Activated T-cell treated with anti-CD3 and anti-CD28 coated beads, Interleukin-2, amount 50 U/mL, for 48 hours (primary cell): ENCODE results near the gene C11orf54.
"Not testable (repeated sequence)": the region's sequence is repeated elsewhere in the genome, so short reads cannot be mapped to it uniquely, and the experiment has no call there.

Experiments used
- DNase-seq, 2 experiments: peaks; one replicate each; pipeline ENCODE4 v3.0.0-alpha.2; 2020

Gene C11orf54

DNA sequence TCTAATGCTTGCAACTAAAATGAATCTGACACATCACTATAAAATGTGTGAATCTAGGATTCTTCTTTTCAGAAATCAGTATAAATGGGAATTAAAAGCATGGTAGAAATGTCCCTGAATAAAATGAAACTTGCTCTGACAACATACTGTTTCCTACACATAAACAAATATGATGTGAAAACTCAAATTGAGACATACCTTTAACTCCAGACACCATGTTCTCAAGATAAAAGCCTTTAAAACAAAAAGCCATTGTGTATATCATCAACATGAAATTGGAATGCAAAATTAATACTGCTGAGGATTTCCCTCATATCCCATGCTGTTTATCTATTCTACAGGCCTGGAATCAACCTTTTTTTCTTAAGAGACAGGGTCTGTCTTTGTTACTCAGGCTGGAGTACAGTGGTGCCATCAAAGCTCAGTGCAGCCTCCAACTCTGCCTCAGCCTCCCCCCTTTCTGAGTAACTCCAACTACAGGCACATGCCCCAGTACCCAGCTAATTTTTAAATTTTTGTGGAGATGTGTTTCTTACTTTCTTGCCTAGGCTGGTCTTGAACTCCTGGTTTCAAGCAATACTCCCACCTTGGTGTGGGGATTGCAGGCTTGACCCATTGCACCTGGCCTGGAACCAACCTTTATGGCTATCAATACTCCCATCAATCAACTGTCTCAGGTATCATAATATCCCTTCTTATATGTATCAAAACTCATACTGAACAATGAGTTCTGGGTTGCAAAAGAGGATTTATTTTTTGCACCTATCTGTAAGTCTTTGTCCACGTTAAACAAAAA lies 6.8 kb upstream of the C11orf54 start:
- no peak for DNase-seq

- no peak for DNase-seq
These were observed 5.8 kb upstream of the C11orf54 start for GRCh38 chr11:93735627-93736026.

- no peak for DNase-seq
These were observed 5.3 kb upstream of the C11orf54 start for GRCh38 chr11:93736129-93736528.

DNA sequence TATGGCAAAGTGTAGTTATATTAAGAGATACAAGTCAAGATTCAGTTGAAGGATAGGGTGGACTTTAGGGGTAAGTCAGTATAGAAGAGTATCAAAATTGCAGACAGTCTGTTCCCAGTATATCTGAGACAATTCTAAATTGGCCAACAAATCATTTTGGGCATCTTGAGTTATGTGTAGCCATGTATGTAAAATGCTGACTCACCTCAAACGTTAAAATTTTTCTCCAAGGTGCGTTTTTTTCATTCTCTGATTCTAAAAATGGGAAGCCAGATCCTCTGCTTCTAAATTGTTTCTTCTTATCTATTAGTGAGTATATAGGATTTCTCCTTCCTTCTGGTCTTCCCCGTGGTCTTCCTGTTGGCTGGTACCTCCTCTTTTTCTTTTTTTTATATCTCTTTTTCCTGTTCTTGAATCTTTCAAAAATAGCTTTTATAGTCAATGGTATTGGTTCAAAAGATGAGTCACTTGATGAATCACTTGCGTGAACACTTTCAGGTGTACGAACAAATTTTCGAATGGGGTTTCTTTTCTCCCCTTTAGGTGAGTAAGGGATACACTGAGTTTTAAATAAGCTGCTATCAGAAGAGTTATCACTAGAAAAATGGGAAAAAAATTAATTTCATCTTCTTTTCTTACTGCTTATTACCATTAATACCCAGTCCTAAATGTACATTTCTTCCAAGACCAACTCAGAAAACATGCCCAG lies 3.4 kb upstream of the C11orf54 start:
- DNase-seq, result no peak

DNA sequence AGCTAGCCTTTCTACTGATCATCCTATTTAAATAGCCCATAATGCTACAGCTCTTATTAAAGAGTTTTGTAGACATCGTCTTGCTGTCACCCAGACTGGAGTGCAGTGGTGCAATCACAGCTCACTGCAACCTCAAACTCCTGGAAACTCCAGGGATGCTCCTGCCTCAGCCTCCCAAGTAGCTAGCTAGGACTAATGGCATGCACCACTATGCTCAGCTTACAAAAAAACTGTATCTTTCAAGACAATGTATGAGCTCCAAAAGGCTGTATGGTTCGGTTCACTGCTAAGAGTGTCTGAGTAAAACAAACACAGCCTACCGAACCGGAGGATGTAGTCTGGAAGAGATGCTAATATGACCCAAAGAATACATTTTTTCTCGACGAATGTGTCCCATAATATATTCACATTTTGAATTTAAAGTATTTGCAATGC lies 2.8 kb upstream of the C11orf54 start:
- DNase-seq, result peak; percentile 35 to 37

DNA sequence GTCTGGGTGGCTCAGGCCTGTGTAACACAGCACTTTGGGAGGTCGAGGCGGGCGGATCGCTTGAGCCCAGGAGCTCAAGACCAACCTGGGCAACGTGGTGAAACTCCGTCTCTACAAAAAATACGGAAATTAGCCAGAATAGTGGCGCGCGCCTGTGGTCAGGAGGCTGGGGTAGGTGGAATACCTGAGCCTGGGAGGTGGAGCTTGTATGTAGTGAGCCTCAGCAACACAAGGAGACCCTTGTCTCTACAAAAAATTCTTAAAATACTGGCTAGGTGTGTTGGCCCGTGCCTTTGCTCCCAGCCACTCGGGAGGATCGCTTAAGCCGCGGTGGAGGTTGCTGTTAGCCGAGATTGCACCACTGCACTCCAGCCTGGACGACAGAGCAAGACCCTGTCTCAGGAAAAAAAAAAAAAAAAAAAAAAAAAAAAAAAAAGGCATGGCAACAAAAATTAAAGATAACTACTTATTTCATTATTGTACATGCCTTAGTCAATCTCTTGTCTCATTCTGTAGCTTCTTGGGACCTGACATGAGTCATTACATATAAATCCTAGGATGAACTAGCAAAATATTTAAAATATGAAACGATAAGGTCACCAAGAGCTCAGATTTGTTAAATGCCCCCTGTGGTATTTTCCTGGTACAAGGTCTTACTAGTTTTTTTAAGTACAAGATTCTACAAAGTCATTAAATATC lies 1.3 kb upstream of the C11orf54 start:
- peak; percentile 67 to 70 for DNase-seq

DNA sequence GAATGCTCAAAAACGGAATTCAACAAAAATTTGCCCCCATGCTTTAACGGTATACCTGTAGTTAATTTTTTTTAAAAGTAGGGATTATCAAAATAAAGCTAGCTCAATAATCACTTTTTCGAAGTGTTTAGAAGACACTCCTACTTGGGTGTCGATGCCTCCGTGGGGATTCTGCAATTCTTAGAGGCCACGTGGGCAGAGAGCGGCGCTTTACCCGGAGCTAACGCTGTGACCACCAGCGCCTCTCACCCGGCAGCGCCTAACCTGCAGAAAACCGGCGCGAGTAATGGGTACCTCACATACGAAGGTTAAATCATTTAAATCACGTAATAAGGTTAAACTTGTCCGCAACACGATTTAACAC lies 760 bp upstream of the C11orf54 start:
- DNase-seq, result peak in 1 of 2 experiments; percentile 74

- DNase-seq, result no peak
These were observed 382 bp downstream of the C11orf54 start for GRCh38 chr11:93741882-93742226.

- no peak for DNase-seq
These were observed 1.8 kb downstream of the C11orf54 start for GRCh38 chr11:93743291-93743690.

- DNase-seq, result no peak
These were observed 3.2 kb downstream of the C11orf54 start for GRCh38 chr11:93744669-93745004.

GRCh38 chr11:93745005-93745755 lies 3.7 kb downstream of the C11orf54 start:
- DNase-seq, result not testable (repeated sequence)

- no peak for DNase-seq
These were observed 4.6 kb downstream of the C11orf54 start for GRCh38 chr11:93746101-93746500.

- DNase-seq, result no peak
These were observed 5.7 kb downstream of the C11orf54 start for GRCh38 chr11:93747122-93747521.

- no peak for DNase-seq
These were observed 9.5 kb downstream of the C11orf54 start for GRCh38 chr11:93751001-93751400.

DNA sequence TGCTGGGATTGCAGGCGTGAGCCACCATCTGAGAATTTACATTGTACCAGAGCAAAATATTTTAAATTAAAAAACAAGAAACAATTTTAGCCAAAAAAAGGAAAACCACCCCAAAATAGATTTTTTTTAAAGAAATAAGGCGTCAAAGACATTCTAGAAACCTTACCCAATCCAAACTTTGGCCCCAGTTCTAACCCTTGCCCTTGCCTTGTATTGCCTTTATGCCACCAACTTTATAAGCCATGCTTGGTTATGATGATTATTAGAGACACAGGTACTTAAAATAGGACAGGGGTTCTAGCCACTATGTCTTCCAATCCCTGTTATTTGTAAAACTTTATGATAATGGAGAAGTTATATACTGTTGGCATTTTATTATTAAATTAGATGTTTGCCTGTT lies 11.8 kb downstream of the C11orf54 start:
- DNase-seq, result no peak

GRCh38 chr11:93756748-93757147 lies 15.3 kb downstream of the C11orf54 start:
- no peak for DNase-seq

GRCh38 chr11:93757301-93757700 lies 15.8 kb downstream of the C11orf54 start:
- DNase-seq, result no peak

DNA sequence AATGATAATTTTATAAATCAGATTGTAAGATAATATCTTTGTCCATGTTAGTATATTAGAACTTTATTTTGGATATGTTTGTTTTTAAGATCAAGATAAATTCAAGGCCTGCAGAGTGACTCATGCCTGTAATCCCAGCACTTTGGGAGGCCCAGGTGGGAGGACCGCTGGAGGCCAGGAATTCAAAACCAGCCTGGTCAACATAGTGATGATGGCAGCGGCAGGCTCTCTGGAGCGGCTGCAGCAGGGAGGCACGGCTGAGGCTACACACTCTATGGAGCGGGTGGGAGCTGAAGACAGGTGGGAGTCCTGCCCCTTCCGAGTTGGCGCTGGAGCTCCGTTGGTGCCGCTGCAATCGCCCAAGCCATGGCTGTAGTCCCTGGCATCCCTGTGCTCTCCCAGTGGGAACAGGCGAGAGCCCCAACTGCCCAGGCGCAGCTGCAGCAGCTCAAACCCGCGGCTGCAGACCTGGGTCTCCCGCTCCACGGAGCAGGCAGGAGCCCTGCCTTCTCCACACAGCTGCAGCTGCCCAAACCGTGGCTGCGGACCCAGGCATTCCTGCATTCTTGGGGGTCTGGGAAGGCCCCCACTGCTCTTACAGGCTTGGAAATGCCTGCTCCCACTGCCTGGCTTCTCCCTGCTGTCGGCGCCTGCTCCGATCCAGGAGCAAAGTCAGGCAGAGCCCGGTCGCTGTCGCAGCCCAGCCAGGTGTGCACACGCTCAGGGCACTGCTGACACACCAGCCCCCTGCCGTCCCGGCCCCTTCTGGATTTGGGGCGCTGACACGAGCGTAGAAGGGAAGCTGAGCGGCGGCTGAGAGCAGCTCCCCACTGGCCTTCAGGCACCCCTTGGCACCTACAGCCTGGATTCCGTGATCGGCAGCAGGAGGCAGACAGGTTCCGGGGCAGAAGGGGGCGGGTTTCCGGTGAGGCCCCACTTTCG lies 16.7 kb downstream of the C11orf54 start:
- no peak for DNase-seq

DNA sequence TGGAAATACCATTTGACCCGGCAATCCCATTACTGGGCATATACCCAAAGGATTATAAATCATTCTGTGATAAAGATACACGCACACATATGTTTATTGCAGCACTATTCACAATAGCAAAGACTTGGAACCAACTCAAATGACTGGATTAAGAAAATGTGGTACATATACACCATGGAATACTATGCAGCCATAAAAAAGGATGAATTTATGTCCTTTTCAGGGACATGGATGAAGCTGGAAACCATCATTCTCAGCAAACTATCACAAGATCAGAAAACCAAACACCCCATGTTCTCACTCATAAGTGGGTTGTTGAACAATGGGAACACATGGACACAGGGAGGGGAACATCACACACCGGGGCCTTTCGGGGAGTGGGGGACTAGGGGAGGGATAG lies 17.7 kb downstream of the C11orf54 start:
- DNase-seq, result not testable (repeated sequence)

- no peak for DNase-seq
These were observed 20.4 kb downstream of the C11orf54 start for GRCh38 chr11:93761910-93762309.

- no peak for DNase-seq
These were observed 24.1 kb downstream of the C11orf54 start for GRCh38 chr11:93765551-93765950.

DNA sequence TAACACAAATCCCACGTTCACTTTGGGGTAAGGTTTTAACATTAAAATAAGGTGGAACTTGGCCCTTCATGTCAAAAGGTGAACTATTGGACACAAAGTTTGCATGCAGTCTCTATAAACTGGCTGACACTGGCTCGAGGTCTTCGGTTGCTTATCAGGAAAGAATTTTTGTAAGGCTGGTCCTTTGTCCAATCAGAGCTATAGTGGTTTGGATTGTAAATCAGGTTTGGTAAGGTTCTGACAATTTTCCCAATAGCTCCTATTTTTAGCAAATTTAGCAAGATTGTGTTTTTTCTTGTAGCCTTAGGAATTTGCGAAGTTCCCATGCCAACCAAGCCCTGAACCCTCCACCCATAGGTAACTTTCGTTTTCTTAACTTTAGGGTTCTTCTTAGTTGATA lies 25.0 kb downstream of the C11orf54 start:
- no peak for DNase-seq
